IMR-90 (cell line): Measurements from ENCODE around the gene RMND1. TPM values are rescaled to one million over a fixed set of nuclear protein-coding genes. Genes with fewer than 3 reads are reported as not detected.

Source experiments
- ATAC-seq: fragments of 200-7000 bp; cut with Tn5 transposase; 2 replicates; pipeline ENCODE4 v1.9.1; 2020; ENCODE audit warnings: low read depth, mild to moderate bottlenecking, moderate library complexity
- BruUV-seq: library from RNA; stranded (reverse); fragments of 400-500 nt; replicated peaks from 2 replicates; lab custom pipeline; 2021; lab: Mats Ljungman, UMichigan
- CTCF ChIA-PET: fragments of 300-600 bp; formaldehyde crosslinking; extraction: SDS; loops from one replicate; lab custom pipeline; 2021; ENCODE audit warnings: antibody characterized with exemption; lab: Yijun Ruan, JAX
- POLR2A ChIA-PET: fragments of 300-600 bp; sonication (Branson Sonifier 250); formaldehyde crosslinking; loops from one replicate; lab custom pipeline; 2022; ENCODE audit warnings: antibody characterized with exemption; ENCODE audit not compliant: unreplicated experiment; lab: Charles Lee
- DNase-seq: peaks from one replicate; pipeline ENCODE4 v3.0.0; 2013
- H2AFZ ChIP-seq: replicated peaks from 2 replicates; pipeline ENCODE3; 2013; ENCODE audit warnings: low read length, mild to moderate bottlenecking; ENCODE audit not compliant: poor library complexity
- H2AK5ac ChIP-seq: 2 replicates; pipeline ENCODE4 v1.6.1; 2013; ENCODE audit warnings: low read depth, low read length, inconsistent platforms
- H2AK9ac ChIP-seq: replicated peaks from 2 replicates; pipeline ENCODE3; 2013; ENCODE audit warnings: mild to moderate bottlenecking, low read depth, low read length, moderate library complexity; ENCODE audit not compliant: poor library complexity
- H2BK120ac ChIP-seq: 2 replicates; pipeline ENCODE4 v1.6.1; 2013; ENCODE audit warnings: low read depth, low read length, inconsistent platforms
- H2BK15ac ChIP-seq: 3 replicates; pipeline ENCODE4 v1.6.1; 2013; ENCODE audit warnings: low read depth, low read length, inconsistent platforms
- H2BK20ac ChIP-seq: 2 replicates; pipeline ENCODE4 v1.6.1; 2013; ENCODE audit warnings: low read depth, mild to moderate bottlenecking, inconsistent platforms, low read length, moderate library complexity
- H2BK5ac ChIP-seq: 2 replicates; pipeline ENCODE4 v1.6.1; 2013; ENCODE audit warnings: mild to moderate bottlenecking, low read depth, low read length, inconsistent platforms; ENCODE audit not compliant: poor library complexity, severe bottlenecking
- H3K14ac ChIP-seq: replicated peaks from 2 replicates; pipeline ENCODE4 v1.6.1; 2013; ENCODE audit warnings: low read depth, low read length, inconsistent platforms
- H3K18ac ChIP-seq: 2 replicates; pipeline ENCODE4 v1.6.1; 2013; ENCODE audit warnings: low read depth, low read length, control low read depth
- H3K23ac ChIP-seq: 2 replicates; pipeline ENCODE4 v1.6.1; 2013; ENCODE audit warnings: low read depth, low read length, inconsistent platforms
- H3K27ac ChIP-seq: 2 replicates; pipeline ENCODE4 v1.5.1; 2013; ENCODE audit warnings: mild to moderate bottlenecking, control low read depth, low read length; ENCODE audit not compliant: insufficient read depth
- H3K27me3 ChIP-seq: 2 replicates; pipeline ENCODE4 v1.6.1; 2013; ENCODE audit warnings: low read length; ENCODE audit not compliant: control insufficient read depth, insufficient read depth
- H3K36me3 ChIP-seq: 2 replicates; pipeline ENCODE4 v1.6.1; 2013; ENCODE audit warnings: low read length, mixed read lengths; ENCODE audit not compliant: control insufficient read depth, insufficient read depth
- H3K4ac ChIP-seq: 2 replicates; pipeline ENCODE4 v1.6.1; 2013; ENCODE audit warnings: low read depth, low read length, inconsistent platforms
- H3K4me1 ChIP-seq: 2 replicates; pipeline ENCODE4 v1.6.1; 2013; ENCODE audit warnings: low read length, mixed read lengths; ENCODE audit not compliant: control insufficient read depth, insufficient read depth
- H3K4me2 ChIP-seq: 2 replicates; pipeline ENCODE4 v1.6.1; 2013; ENCODE audit warnings: low read depth, mild to moderate bottlenecking, control low read depth, low read length, moderate library complexity
- H3K4me3 ChIP-seq: 2 replicates; pipeline ENCODE4 v1.5.1; 2013; ENCODE audit warnings: low read depth, mild to moderate bottlenecking, control low read depth, low read length, moderate library complexity; ENCODE audit not compliant: insufficient read depth
- H3K56ac ChIP-seq: 2 replicates; pipeline ENCODE4 v1.6.1; 2013; ENCODE audit warnings: low read length, inconsistent platforms; ENCODE audit not compliant: insufficient read depth; ENCODE audit errors: extremely low read depth
- H3K79me1 ChIP-seq, 2 experiments: 2 replicates each; pipeline ENCODE4 v1.6.1; 2013; ENCODE audit warnings: low read length in 2 of 2, inconsistent platforms in 1 of 2, low read depth in 1 of 2
- H3K9ac ChIP-seq: 2 replicates; pipeline ENCODE4 v1.6.1; 2013; ENCODE audit warnings: low read depth, low read length, control low read depth
- H3K9me1 ChIP-seq: 2 replicates; pipeline ENCODE4 v1.6.1; 2013; ENCODE audit warnings: low read length, inconsistent platforms; ENCODE audit not compliant: insufficient read depth
- H3K9me3 ChIP-seq: 2 replicates; pipeline ENCODE4 v1.6.1; 2013; ENCODE audit warnings: low read length; ENCODE audit not compliant: control insufficient read depth, insufficient read depth
- H4K20me1 ChIP-seq: 2 replicates; pipeline ENCODE4 v1.6.1; 2013; ENCODE audit warnings: low read length, inconsistent platforms; ENCODE audit not compliant: insufficient read depth
- H4K5ac ChIP-seq: 2 replicates; pipeline ENCODE4 v1.6.1; 2013; ENCODE audit warnings: mild to moderate bottlenecking, low read depth, low read length, control low read depth
- H4K8ac ChIP-seq, 2 experiments: 2 replicates each; pipeline ENCODE4 v1.6.1; 2013; ENCODE audit warnings: low read depth in 2 of 2, low read length in 2 of 2, control low read depth in 1 of 2, inconsistent platforms in 1 of 2
- H4K91ac ChIP-seq: 2 replicates; pipeline ENCODE4 v1.6.1; 2013; ENCODE audit warnings: low read depth, low read length, inconsistent platforms; ENCODE audit not compliant: insufficient read depth
- BHLHE40 ChIP-seq: fragments of 150-350 bp; IDR thresholded peaks from 2 replicates; pipeline ENCODE4 v1.6.1; 2016; ENCODE audit warnings: mild to moderate bottlenecking, low read depth, low read length
- CEBPB ChIP-seq: IDR thresholded peaks from 2 replicates; pipeline ENCODE4 v1.6.1; 2012; ENCODE audit warnings: low read depth, low read length, improper control_type of control experiment
- CHD1 ChIP-seq: IDR thresholded peaks from 2 replicates; pipeline ENCODE4 v1.6.1; 2012; ENCODE audit warnings: low read depth, low read length, improper control_type of control experiment
- FOS ChIP-seq: fragments of 150-350 bp; IDR thresholded peaks from 2 replicates; pipeline ENCODE4 v1.6.1; 2016; ENCODE audit warnings: low read depth, low read length
- MAFK ChIP-seq: IDR thresholded peaks from 2 replicates; pipeline ENCODE4 v1.6.1; 2012; ENCODE audit warnings: low read depth, low read length, improper control_type of control experiment
- MXI1 ChIP-seq: IDR thresholded peaks from 2 replicates; pipeline ENCODE4 v1.6.1; 2012; ENCODE audit warnings: low read depth, mild to moderate bottlenecking, low read length, moderate library complexity, borderline replicate concordance
- NFE2L2 ChIP-seq: fragments of 150-350 bp; IDR thresholded peaks from 2 replicates; pipeline ENCODE4 v1.6.1; 2016; ENCODE audit warnings: low read depth, mild to moderate bottlenecking, low read length
- POLR2A ChIP-seq: IDR thresholded peaks from 2 replicates; pipeline ENCODE4 v1.6.1; 2012; ENCODE audit warnings: mild to moderate bottlenecking, low read depth, low read length
- RAD21 ChIP-seq: IDR thresholded peaks from 2 replicates; pipeline ENCODE4 v1.6.1; 2012; ENCODE audit warnings: low read length, improper control_type of control experiment
- RCOR1 ChIP-seq: IDR thresholded peaks from 2 replicates; pipeline ENCODE4 v1.6.1; 2012; ENCODE audit warnings: mild to moderate bottlenecking, low read length, improper control_type of control experiment; ENCODE audit not compliant: insufficient replicate concordance
- RFX5 ChIP-seq: IDR thresholded peaks from 2 replicates; pipeline ENCODE4 v1.8.0; 2012; ENCODE audit warnings: low read depth, mild to moderate bottlenecking, low read length, moderate library complexity
- SMC3 ChIP-seq: fragments of 150-350 bp; IDR thresholded peaks from 2 replicates; pipeline ENCODE4 v1.6.1; 2016; ENCODE audit warnings: low read depth, mild to moderate bottlenecking, antibody characterized with exemption, low read length, moderate library complexity
- WGBS, 2 experiments: methylation state at CpG; one replicate each; pipeline versions ENCODE4 v1.1.5 to v1.1.7; 2013; ENCODE audit warnings: missing lambda C conversion rate in 2 of 2; ENCODE audit not compliant: insufficient read length in 1 of 2; ENCODE audit errors: extremely low coverage in 2 of 2; 5-methylcytosine and 5-hydroxymethylcytosine counted together
- dilution Hi-C: fragments of 300-500 bp; cut with HindIII; formaldehyde crosslinking; loops from one replicate; pipeline ENCODE4 v1.14.3; 2018; ENCODE audit warnings: low sequenced_read_pairs; ENCODE audit not compliant: unreplicated experiment
- in situ Hi-C: fragments of 300-500 bp; cut with MboI; formaldehyde crosslinking; loops from 3 replicates; pipeline ENCODE4 v1.14.3; 2019; ENCODE audit warnings: low sequenced_read_pairs, inconsistent platforms, mixed read lengths
- intact Hi-C: fragments of 100-400 bp; cut with micrococcal nuclease; formaldehyde crosslinking; loops from 2 replicates; pipeline ENCODE4 v1.10.0; 2022
- polyA plus RNA-seq, 3 experiments: library from polyadenylated mRNA; depleted of rRNA; stranded (reverse); fragments of >200 nt; gene quantifications; 2 replicates each; pipeline ENCODE4 v1.2.3, GENCODE V29; 2012; ENCODE audit warnings: low replicate concordance in 1 of 3
- total RNA-seq: library from RNA; depleted of rRNA; stranded (reverse); fragments of >200 nt; gene quantifications from 2 replicates; pipeline ENCODE4 v1.2.3, GENCODE V29; 2012
- TF ChIP-seq, protein P1 (sequence below): fragments of 150-350 bp; IDR thresholded peaks from 2 replicates; pipeline ENCODE4 v1.6.1; 2016; ENCODE audit warnings: low read depth, mild to moderate bottlenecking, low read length, moderate library complexity, borderline replicate concordance
- TF ChIP-seq, protein P2 (sequence below): conservative IDR thresholded peaks from 2 replicates; pipeline ENCODE4 v1.5.1; 2012; ENCODE audit warnings: mild to moderate bottlenecking, low read depth, low read length, improper control_type of control experiment
- TF ChIP-seq, protein P3 (sequence below): fragments of 150-350 bp; IDR thresholded peaks from 2 replicates; pipeline ENCODE4 v1.6.1; 2017; ENCODE audit warnings: mild to moderate bottlenecking, antibody characterized with exemption, low read length, low read depth

RMND1 gene
- total and polyA plus RNA-seq, 2 of the 4 experiments (the other 2 are of a cell fraction): 13.1 to 24.6 TPM

DNA sequence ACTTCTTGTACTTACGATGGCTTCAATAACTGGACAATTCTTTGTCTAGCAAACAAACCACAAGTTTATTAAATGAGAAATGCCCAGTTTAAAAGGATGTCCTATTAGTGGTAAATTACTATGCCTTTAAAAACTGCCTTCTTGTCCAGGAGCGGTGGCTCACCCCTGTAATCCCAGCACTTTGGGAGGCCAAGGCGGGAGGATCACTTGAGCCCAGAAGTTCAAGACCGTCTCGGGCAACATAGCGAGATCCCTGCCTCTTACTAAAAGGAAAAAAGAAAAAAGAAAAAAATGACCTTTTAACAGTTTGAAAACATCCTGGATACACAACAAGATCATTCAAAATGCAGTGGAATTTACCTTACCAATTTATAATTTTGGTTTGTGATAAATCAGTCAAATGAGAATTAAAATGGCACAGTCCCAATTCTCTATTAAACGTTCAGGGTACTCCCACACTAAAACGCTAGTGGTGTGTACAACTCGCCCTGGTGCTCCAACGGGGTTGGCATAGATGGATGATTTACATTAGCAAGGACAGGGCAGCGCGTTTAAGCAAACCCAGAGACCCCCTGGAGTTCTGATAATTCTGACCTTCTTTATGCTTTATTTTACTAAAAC is 62.8 kb downstream of the RMND1 start:
- intact Hi-C loops: no loop called here
- H4K5ac ChIP-seq: peak overlapping the region; percentile 86
- peak overlapping the region; percentile 90 for H2BK5ac ChIP-seq
- peaks cover 25 to 59% of the 10 kb centered on the region in 2 experiments for H3K79me1 ChIP-seq
- H2AFZ ChIP-seq: peak overlapping the region; percentile 94
- peak overlapping the region; percentile 35 to 90 for H4K8ac ChIP-seq
- H2BK15ac ChIP-seq: peak overlapping the region; percentile 84; the same call in 1 of the 3 replicates
- ChIA-PET POLR2A (no interaction called here), CTCF (no interaction called here)
- H3K4me3 ChIP-seq: peak overlapping the region; percentile 69
- dilution Hi-C loops: no loop called here
- peaks cover 25% of the 10 kb centered on the region for H4K20me1 ChIP-seq
- peak overlapping the region; percentile 43 for H2BK20ac ChIP-seq
- peak overlapping the region; percentile 58 for H2BK120ac ChIP-seq
- H3K18ac ChIP-seq: peak overlapping the region; percentile 43
- ATAC-seq: no peak
- no peak for DNase-seq
- 0% methylated on average over 1 of the region's 12 CpGs; no CpG with 5 or more reads in 1 of the 2 experiments for WGBS, 2 experiments
- H2AK9ac ChIP-seq: peak overlapping the region; percentile 99
- peak overlapping the region; percentile 69 for H3K9ac ChIP-seq
- no peaks in the 10 kb centered on the region for H3K27me3 ChIP-seq
- peaks cover 7% of the 10 kb centered on the region for H3K4me1 ChIP-seq
- H3K36me3 ChIP-seq: no peaks in the 10 kb centered on the region
- TSS peak; percentile 57 for BruUV-seq
- H3K23ac ChIP-seq: peak overlapping the region; percentile 80
- in situ Hi-C loops: no loop called here
- H3K27ac ChIP-seq: peak overlapping the region; percentile 92
- peak overlapping the region; percentile 100 for H3K56ac ChIP-seq
- H2AK5ac ChIP-seq: peak overlapping the region; percentile 91
- H3K14ac ChIP-seq: peak overlapping the region; percentile 98
- no peaks in the 10 kb centered on the region for H3K9me3 ChIP-seq
- peak overlapping the region; percentile 95 for H3K4ac ChIP-seq
- peak overlapping the region; percentile 84 for H3K4me2 ChIP-seq
- H3K9me1 ChIP-seq: 0 out of 2 replicates have a peak, but pooled peaks cover 12% of the 10 kb centered on the region
- H4K91ac ChIP-seq: peak overlapping the region; percentile 92
- TF ChIP-seq SMC3: no peak
- TF ChIP-seq, protein P1, sequence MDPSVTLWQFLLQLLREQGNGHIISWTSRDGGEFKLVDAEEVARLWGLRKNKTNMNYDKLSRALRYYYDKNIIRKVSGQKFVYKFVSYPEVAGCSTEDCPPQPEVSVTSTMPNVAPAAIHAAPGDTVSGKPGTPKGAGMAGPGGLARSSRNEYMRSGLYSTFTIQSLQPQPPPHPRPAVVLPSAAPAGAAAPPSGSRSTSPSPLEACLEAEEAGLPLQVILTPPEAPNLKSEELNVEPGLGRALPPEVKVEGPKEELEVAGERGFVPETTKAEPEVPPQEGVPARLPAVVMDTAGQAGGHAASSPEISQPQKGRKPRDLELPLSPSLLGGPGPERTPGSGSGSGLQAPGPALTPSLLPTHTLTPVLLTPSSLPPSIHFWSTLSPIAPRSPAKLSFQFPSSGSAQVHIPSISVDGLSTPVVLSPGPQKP: no peak
- no peak for TF ChIP-seq BHLHE40
- no peak for TF ChIP-seq MAFK
- TF ChIP-seq CHD1: no peak
- no peak for TF ChIP-seq RFX5
- TF ChIP-seq POLR2A: no peak
- TF ChIP-seq, protein P2, sequence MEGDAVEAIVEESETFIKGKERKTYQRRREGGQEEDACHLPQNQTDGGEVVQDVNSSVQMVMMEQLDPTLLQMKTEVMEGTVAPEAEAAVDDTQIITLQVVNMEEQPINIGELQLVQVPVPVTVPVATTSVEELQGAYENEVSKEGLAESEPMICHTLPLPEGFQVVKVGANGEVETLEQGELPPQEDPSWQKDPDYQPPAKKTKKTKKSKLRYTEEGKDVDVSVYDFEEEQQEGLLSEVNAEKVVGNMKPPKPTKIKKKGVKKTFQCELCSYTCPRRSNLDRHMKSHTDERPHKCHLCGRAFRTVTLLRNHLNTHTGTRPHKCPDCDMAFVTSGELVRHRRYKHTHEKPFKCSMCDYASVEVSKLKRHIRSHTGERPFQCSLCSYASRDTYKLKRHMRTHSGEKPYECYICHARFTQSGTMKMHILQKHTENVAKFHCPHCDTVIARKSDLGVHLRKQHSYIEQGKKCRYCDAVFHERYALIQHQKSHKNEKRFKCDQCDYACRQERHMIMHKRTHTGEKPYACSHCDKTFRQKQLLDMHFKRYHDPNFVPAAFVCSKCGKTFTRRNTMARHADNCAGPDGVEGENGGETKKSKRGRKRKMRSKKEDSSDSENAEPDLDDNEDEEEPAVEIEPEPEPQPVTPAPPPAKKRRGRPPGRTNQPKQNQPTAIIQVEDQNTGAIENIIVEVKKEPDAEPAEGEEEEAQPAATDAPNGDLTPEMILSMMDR: no peak
- no peak for TF ChIP-seq FOS
- no peak for TF ChIP-seq RAD21
- no peak for TF ChIP-seq NFE2L2
- TF ChIP-seq CEBPB: no peak
- TF ChIP-seq RCOR1: no peak
- TF ChIP-seq MXI1: no peak
- TF ChIP-seq, protein P3, sequence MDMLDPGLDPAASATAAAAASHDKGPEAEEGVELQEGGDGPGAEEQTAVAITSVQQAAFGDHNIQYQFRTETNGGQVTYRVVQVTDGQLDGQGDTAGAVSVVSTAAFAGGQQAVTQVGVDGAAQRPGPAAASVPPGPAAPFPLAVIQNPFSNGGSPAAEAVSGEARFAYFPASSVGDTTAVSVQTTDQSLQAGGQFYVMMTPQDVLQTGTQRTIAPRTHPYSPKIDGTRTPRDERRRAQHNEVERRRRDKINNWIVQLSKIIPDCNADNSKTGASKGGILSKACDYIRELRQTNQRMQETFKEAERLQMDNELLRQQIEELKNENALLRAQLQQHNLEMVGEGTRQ: no peak
